Heart right ventricle (tissue), 16 donors: Measurements from ENCODE around the gene SMPDL3B. TPM values are rescaled to one million over a fixed set of nuclear protein-coding genes. Genes with fewer than 3 reads are reported as not detected.

Experiments used
- ATAC-seq, 8 donors: fragments of 200-7000 bp; cut with Tn5 transposase; one replicate each; pipeline ENCODE4 v1.9.1; 2020; ENCODE audit warnings: mild to moderate bottlenecking in 8 of 8, moderate library complexity in 8 of 8, moderate number of reproducible peaks in 1 of 8
- DNase-seq, 2 donors: peaks; one replicate each; pipeline ENCODE4 v3.0.0-alpha.2; 2020
- H3K27ac ChIP-seq, 10 donors: fragments of 200-600 bp; sonication (generic) in 2 of 10; one replicate each; pipeline versions ENCODE4 v1.5.0 to v1.8.0; 2020 to 2022; ENCODE audit warnings: mild to moderate bottlenecking in 3 of 10
- H3K27me3 ChIP-seq, 7 donors: fragments of 200-600 bp; one replicate each; pipeline ENCODE4 v1.8.0; 2021 to 2022; ENCODE audit warnings: mild to moderate bottlenecking in 2 of 7
- H3K36me3 ChIP-seq, 9 donors: fragments of 200-600 bp; sonication (generic) in 1 of 9; one replicate each; pipeline versions ENCODE4 v1.5.0 to v1.8.0; 2020 to 2022; ENCODE audit warnings: mild to moderate bottlenecking in 2 of 9
- H3K4me1 ChIP-seq, 9 donors: fragments of 200-600 bp; sonication (generic) in 1 of 9; one replicate each; pipeline versions ENCODE4 v1.5.0 to v1.8.0; 2020 to 2022; ENCODE audit warnings: mild to moderate bottlenecking in 4 of 9
- H3K4me3 ChIP-seq, 10 donors: fragments of 200-600 bp; sonication (generic) in 2 of 10; one replicate each; pipeline versions ENCODE4 v1.5.0 to v1.8.0; 2020 to 2022; ENCODE audit warnings: mild to moderate bottlenecking in 7 of 10, moderate library complexity in 2 of 10
- H3K9me3 ChIP-seq, 11 donors: fragments of 200-600 bp in 10 of 11; sonication (generic) in 2 of 11; one replicate each; pipeline versions ENCODE4 v1.5.0 to v1.8.0; 2013 to 2022; ENCODE audit warnings: mild to moderate bottlenecking in 2 of 11, control low read depth in 1 of 11, moderate library complexity in 1 of 11
- CTCF ChIP-seq, 9 donors: fragments of 200-600 bp; sonication (generic) in 2 of 9; IDR thresholded peaks; one replicate each; pipeline versions ENCODE4 v1.5.0 to v1.8.0; 2021 to 2022; ENCODE audit warnings: antibody characterized with exemption in 9 of 9, mild to moderate bottlenecking in 5 of 9, moderate library complexity in 1 of 9
- WGBS, 2 donors: extraction: QIAGEN DNeasy Blood & Tissue Kit; methylation state at CpG; one replicate each; pipeline ENCODE4 v1.1.7; 2013; ENCODE audit warnings: inconsistent platforms in 1 of 2; 5-methylcytosine and 5-hydroxymethylcytosine counted together
- intact Hi-C, 10 donors: fragments of 100-400 bp; cut with DNase I; formaldehyde crosslinking; loops; one replicate each; pipeline versions ENCODE4 v1.11.1 to v1.14.2; 2022
- polyA plus RNA-seq, 2 donors: library from polyadenylated mRNA; stranded (reverse); fragments of 200-250 nt; gene quantifications; one replicate each; pipeline ENCODE4 v1.2.3, GENCODE V29; 2013
- total RNA-seq, 10 donors: library from RNA; stranded (reverse); fragmentation: NEBNext Ultra II Directional in 3 of 10; extraction: Animal tissue kit (Norgen Biotek cat#: 25700) in 3 of 10; gene quantifications; one replicate each; pipeline versions ENCODE4 v1.2.1 to v1.2.4, GENCODE V29; 2021 to 2023
- donor health status: Arrhythmogenic right ventricular cardiomyopathy.
- donor health status: ischemic (EF 13 %, LVEDD 7.1; RV severe dilation, severe dysfunction).
- donor health status: healthy with polysubstance abuse.
- donor health status: DM: no; HTN: yes; CAD: no.
- donor health status: DM: no; HTN: no; CAD: no.
- donor health status: ischemic (EF 25% LVEDD 6.9; RV normal size, moderate dysfunction).
- donor health status: ischemic (EF 25% LVEDD 5.7; RV mildly dilated, moderate dysfunction).
- donor health status: healthy.
- donor health status: DM: yes; HTN: yes; CAD: no.
- donor health status: Ischemic cardiomyopathy.
- donor health status: ischemic (EF 35%, LVEDD 5.7; RV mildly dilated, moderate dysfunction).
- donor health status: nonischemic (EF 11% LVEDD 7.7; RV severe dilation, severe dysfunction).
- donor health status: DM: yes; HTN: yes; CAD: no.
- donor health status: PGD.
- donor health status: ischemic (EF 29% LVEDD 5.4; RV normal size, mild dysfunction).
- donor health status: nonischemic (EF 23%, LVEDD 6.1; RV moderate dilation, normal function).

Gene SMPDL3B
- total and polyA plus RNA-seq, 12 donors, result 0.04 to 0.83 (median 0.50) TPM; not detected in 8

DNA sequence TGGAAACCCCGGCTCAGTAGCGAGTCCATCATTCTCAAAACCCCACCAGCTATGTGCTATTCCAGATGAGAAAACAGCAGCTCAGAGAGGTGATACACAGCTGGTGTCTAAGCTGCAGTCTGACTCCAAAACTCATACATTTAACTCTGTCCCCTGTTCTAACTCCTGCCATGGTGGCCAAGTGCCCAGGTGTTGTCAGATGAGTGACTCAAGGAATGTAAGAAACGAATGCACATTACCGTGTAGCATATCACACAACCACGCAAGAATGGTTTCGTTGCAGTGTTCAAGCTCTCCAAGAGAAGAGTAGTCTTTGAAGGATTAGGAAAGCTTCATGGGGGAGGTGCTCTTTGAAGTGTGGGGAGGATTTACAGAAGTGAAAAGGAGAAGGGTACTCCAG, 20.3 kb downstream of the SMPDL3B start:
- 85 to 88% methylated on average over 6 of the region's 6 CpGs for WGBS, 2 donors

DNA sequence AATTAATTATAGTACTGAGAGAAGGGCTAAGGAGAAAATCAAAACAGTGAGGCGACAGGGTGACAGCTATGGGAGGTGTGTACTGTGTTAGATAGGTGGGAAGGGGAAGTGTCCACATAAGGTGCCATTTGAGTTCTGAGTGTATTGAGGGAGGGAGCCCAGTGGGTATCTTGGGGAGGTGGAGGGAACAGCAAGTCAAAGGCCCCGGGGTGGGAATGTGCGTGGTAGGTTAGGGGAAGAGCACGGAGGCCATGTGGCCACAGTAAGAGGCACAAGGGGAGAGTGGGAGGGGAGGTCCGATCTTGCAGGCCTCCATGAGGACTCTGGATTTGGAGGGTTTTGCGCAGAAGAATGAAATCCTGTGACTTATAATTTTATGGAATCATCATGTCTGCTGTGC, 22.0 kb downstream of the SMPDL3B start:
- no peak for ATAC-seq
- H3K4me1 ChIP-seq, result peaks cover 7 to 30% (median 26%) of the 10 kb centered on the region in 9 donors
- H3K9me3 ChIP-seq, result no peaks in the 10 kb centered on the region
- no peaks in the 10 kb centered on the region for H3K27me3 ChIP-seq
- no peak overlapping the region for H3K27ac ChIP-seq
- H3K4me3 ChIP-seq, result no peak overlapping the region
- intact Hi-C loops, result no loop called here
- no peak for TF ChIP-seq CTCF (IDR thresholded peaks at IDR 0.05)
- WGBS, 2 donors, result 85 to 92% methylated on average over 6 of the region's 6 CpGs
- no peaks in the 10 kb centered on the region for H3K36me3 ChIP-seq
- DNase-seq, result no peak

More for the DNA sequence above, 20.3 kb downstream of the SMPDL3B start:
- Histone ChIP-seq H3K36me3 (no peaks in the 10 kb centered on the region), H3K27me3 (no peaks in the 10 kb centered on the region), H3K4me3 (no peak overlapping the region), H3K4me1 (peaks cover 3 to 13% (median 10%) of the 10 kb centered on the region in 9 donors), H3K9me3 (no peaks in the 10 kb centered on the region), H3K27ac (no peak overlapping the region)
- no peak for DNase-seq
- no peak for TF ChIP-seq CTCF (IDR thresholded peaks at IDR 0.05)
- no peak for ATAC-seq
- intact Hi-C loops, result no loop called here

- no peak for ATAC-seq
- WGBS, 2 donors, result 94 to 99% methylated on average over 5 of the region's 5 CpGs
- intact Hi-C loops, result no loop called here
- no peak for TF ChIP-seq CTCF (IDR thresholded peaks at IDR 0.05)
- no peak for DNase-seq
- no peaks in the 10 kb centered on the region for H3K36me3 ChIP-seq
- H3K9me3 ChIP-seq, result no peaks in the 10 kb centered on the region
- H3K4me3 ChIP-seq, result no peak overlapping the region
- peaks cover 7 to 31% (median 27%) of the 10 kb centered on the region in 9 donors for H3K4me1 ChIP-seq
- no peaks in the 10 kb centered on the region for H3K27me3 ChIP-seq
- no peak overlapping the region for H3K27ac ChIP-seq
Measured at GRCh38 chr1:27957655-27958054, 22.9 kb downstream of the SMPDL3B start.

DNA sequence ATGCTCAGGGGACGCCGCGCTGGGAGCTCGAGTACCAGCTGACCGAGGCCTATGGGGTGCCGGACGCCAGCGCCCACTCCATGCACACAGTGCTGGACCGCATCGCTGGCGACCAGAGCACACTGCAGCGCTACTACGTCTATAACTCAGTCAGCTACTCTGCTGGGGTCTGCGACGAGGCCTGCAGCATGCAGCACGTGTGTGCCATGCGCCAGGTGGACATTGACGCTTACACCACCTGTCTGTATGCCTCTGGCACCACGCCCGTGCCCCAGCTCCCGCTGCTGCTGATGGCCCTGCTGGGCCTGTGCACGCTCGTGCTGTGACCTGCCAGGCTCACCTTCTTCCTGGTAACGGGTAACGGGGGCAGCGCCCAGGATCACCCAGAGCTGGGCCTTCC, 23.7 kb downstream of the SMPDL3B start:
- peaks cover 0 to 7% (median 0%) of the 10 kb centered on the region in 9 donors for H3K36me3 ChIP-seq
- no peaks in the 10 kb centered on the region for H3K27me3 ChIP-seq
- no peak overlapping the region for H3K27ac ChIP-seq
- H3K4me3 ChIP-seq, result no peak overlapping the region
- no peaks in the 10 kb centered on the region for H3K9me3 ChIP-seq
- WGBS, 2 donors, result 97% methylated on average over 26 of the region's 26 CpGs
- ATAC-seq, result no peak
- no peak for TF ChIP-seq CTCF (IDR thresholded peaks at IDR 0.05)
- no peak for DNase-seq
- peaks cover 7 to 31% (median 27%) of the 10 kb centered on the region in 9 donors for H3K4me1 ChIP-seq
- intact Hi-C loops, result no loop called here
